ENCODE data around the gene COL13A1.

The COL13A1 gene

GRCh38 chr10:69862882-69863530 is 61.3 kb downstream of the COL13A1 start:
- no peak overlapping the region for H3K9ac ChIP-seq (ENCODE audit: low read depth in 1 of 2, low read length in 2 of 2)
- no peak overlapping the region for H3K4me3 ChIP-seq (ENCODE audit: low read length in 2 of 2)
- peaks cover 13 to 30% of the 10 kb centered on the region in 2 donors for H3K4me1 ChIP-seq (ENCODE audit: control insufficient read depth in 2 of 2, insufficient read depth in 2 of 2, low read length in 2 of 2)
- no peak overlapping the region for H3K27ac ChIP-seq (ENCODE audit: low read depth in 2 of 2, low read length in 2 of 2)
- H3K9me3 ChIP-seq (ENCODE audit: control insufficient read depth in 2 of 2, low read length in 2 of 2), result no peaks in the 10 kb centered on the region
- no peaks in the 10 kb centered on the region for H3K27me3 ChIP-seq (ENCODE audit: control insufficient read depth in 2 of 2, insufficient read depth in 2 of 2, low read length in 2 of 2)
- no peaks in the 10 kb centered on the region for H3K36me3 ChIP-seq (ENCODE audit: control insufficient read depth in 2 of 2, insufficient read depth in 2 of 2, low read length in 2 of 2)

DNA sequence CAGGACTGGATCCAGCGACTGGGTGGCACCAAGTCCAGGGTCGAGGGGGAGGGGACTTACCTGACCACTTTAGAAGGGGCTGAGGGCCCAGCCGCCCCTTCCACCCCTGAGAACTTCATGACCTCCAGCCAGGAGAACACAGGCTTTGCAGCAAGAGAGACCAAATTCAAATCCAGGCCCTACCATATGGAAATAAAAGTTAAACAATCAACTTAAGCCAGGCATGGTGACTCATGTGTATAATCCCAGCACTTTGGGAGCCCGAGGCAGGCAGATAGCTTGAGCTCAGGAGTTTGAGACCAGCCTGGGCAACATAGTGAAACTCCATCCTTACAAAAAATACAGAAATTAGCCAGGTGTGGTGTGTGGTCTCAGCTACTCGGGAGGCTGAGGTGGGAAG is 61.9 kb downstream of the COL13A1 start:
- no peak overlapping the region for H3K4me3 ChIP-seq (ENCODE audit: low read length in 2 of 2)
- peaks cover 19 to 27% of the 10 kb centered on the region in 2 donors for H3K4me1 ChIP-seq (ENCODE audit: control insufficient read depth in 2 of 2, insufficient read depth in 2 of 2, low read length in 2 of 2)
- H3K36me3 ChIP-seq (ENCODE audit: control insufficient read depth in 2 of 2, insufficient read depth in 2 of 2, low read length in 2 of 2), result no peaks in the 10 kb centered on the region
- H3K27ac ChIP-seq (ENCODE audit: low read depth in 2 of 2, low read length in 2 of 2), result no peak overlapping the region
- no peak overlapping the region for H3K9ac ChIP-seq (ENCODE audit: low read depth in 1 of 2, low read length in 2 of 2)
- no peaks in the 10 kb centered on the region for H3K27me3 ChIP-seq (ENCODE audit: control insufficient read depth in 2 of 2, insufficient read depth in 2 of 2, low read length in 2 of 2)
- no peaks in the 10 kb centered on the region for H3K9me3 ChIP-seq (ENCODE audit: control insufficient read depth in 2 of 2, low read length in 2 of 2)

GRCh38 chr10:69864321-69864720 is 62.6 kb downstream of the COL13A1 start:
- H3K9me3 ChIP-seq (ENCODE audit: control insufficient read depth in 2 of 2, low read length in 2 of 2), result no peaks in the 10 kb centered on the region
- no peaks in the 10 kb centered on the region for H3K36me3 ChIP-seq (ENCODE audit: control insufficient read depth in 2 of 2, insufficient read depth in 2 of 2, low read length in 2 of 2)
- no peak overlapping the region for H3K4me3 ChIP-seq (ENCODE audit: low read length in 2 of 2)
- peaks cover 25 to 32% of the 10 kb centered on the region in 2 donors for H3K4me1 ChIP-seq (ENCODE audit: control insufficient read depth in 2 of 2, insufficient read depth in 2 of 2, low read length in 2 of 2)
- no peak overlapping the region for H3K27ac ChIP-seq (ENCODE audit: low read depth in 2 of 2, low read length in 2 of 2)
- no peak overlapping the region for H3K9ac ChIP-seq (ENCODE audit: low read depth in 1 of 2, low read length in 2 of 2)
- H3K27me3 ChIP-seq (ENCODE audit: control insufficient read depth in 2 of 2, insufficient read depth in 2 of 2, low read length in 2 of 2), result no peaks in the 10 kb centered on the region

DNA sequence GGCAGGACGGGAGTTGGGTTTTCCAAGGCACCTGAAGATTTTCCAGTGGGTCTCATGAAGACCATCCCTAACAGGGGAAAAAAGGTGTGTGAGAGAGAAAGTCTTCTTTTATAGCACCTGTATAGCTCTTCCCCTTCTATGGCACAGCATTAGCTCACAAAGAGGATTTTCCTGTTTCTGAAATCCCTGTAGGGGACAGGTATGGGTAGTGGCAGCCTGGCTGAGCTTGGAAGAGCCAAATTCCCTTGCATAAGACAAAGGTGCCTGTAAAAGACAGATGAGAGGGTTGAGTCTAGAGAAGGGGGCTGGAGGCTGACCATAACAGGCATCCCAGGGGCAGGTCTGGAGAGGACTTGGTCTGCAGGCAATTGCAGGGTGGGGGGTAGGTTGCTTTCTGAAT is 63.7 kb downstream of the COL13A1 start:
- no peaks in the 10 kb centered on the region for H3K36me3 ChIP-seq (ENCODE audit: control insufficient read depth in 2 of 2, insufficient read depth in 2 of 2, low read length in 2 of 2)
- H3K27ac ChIP-seq (ENCODE audit: low read depth in 2 of 2, low read length in 2 of 2), result no peak overlapping the region
- H3K9me3 ChIP-seq (ENCODE audit: control insufficient read depth in 2 of 2, low read length in 2 of 2), result no peaks in the 10 kb centered on the region
- H3K27me3 ChIP-seq (ENCODE audit: control insufficient read depth in 2 of 2, insufficient read depth in 2 of 2, low read length in 2 of 2), result no peaks in the 10 kb centered on the region
- peaks cover 30 to 37% of the 10 kb centered on the region in 2 donors for H3K4me1 ChIP-seq (ENCODE audit: control insufficient read depth in 2 of 2, insufficient read depth in 2 of 2, low read length in 2 of 2)
- no peak overlapping the region for H3K9ac ChIP-seq (ENCODE audit: low read depth in 1 of 2, low read length in 2 of 2)
- no peak overlapping the region for H3K4me3 ChIP-seq (ENCODE audit: low read length in 2 of 2)

DNA sequence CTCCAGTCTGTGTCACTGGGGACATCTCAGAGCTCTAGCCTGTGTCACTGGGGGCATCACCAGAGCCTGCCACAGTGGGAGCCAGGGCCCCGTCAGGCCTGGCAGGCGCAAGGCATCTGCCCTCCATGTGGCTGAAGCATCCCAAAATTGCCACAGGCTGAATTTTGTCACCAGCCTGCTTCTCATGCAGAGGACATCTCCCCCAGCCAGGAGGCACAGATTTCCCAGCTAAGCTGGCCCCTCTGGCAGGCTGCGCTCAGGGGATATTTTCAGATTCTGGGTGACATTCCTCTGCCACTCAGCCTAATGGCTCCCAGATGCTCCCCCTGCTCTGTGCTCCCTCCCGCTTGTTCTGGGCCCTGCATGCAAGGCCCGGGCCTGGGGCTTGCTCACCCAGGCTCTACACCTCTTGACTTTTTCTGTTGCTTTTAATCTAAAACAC is 64.6 kb downstream of the COL13A1 start:
- no peak overlapping the region for H3K4me3 ChIP-seq (ENCODE audit: low read length in 2 of 2)
- H3K4me1 ChIP-seq (ENCODE audit: control insufficient read depth in 2 of 2, insufficient read depth in 2 of 2, low read length in 2 of 2), result peaks cover 30 to 34% of the 10 kb centered on the region in 2 donors
- no peaks in the 10 kb centered on the region for H3K36me3 ChIP-seq (ENCODE audit: control insufficient read depth in 2 of 2, insufficient read depth in 2 of 2, low read length in 2 of 2)
- no peak overlapping the region for H3K9ac ChIP-seq (ENCODE audit: low read depth in 1 of 2, low read length in 2 of 2)
- peak overlapping the region; percentile 64 to 67 for H3K27ac ChIP-seq (ENCODE audit: low read depth in 2 of 2, low read length in 2 of 2)
- H3K9me3 ChIP-seq (ENCODE audit: control insufficient read depth in 2 of 2, low read length in 2 of 2), result no peaks in the 10 kb centered on the region
- no peaks in the 10 kb centered on the region for H3K27me3 ChIP-seq (ENCODE audit: control insufficient read depth in 2 of 2, insufficient read depth in 2 of 2, low read length in 2 of 2)

DNA sequence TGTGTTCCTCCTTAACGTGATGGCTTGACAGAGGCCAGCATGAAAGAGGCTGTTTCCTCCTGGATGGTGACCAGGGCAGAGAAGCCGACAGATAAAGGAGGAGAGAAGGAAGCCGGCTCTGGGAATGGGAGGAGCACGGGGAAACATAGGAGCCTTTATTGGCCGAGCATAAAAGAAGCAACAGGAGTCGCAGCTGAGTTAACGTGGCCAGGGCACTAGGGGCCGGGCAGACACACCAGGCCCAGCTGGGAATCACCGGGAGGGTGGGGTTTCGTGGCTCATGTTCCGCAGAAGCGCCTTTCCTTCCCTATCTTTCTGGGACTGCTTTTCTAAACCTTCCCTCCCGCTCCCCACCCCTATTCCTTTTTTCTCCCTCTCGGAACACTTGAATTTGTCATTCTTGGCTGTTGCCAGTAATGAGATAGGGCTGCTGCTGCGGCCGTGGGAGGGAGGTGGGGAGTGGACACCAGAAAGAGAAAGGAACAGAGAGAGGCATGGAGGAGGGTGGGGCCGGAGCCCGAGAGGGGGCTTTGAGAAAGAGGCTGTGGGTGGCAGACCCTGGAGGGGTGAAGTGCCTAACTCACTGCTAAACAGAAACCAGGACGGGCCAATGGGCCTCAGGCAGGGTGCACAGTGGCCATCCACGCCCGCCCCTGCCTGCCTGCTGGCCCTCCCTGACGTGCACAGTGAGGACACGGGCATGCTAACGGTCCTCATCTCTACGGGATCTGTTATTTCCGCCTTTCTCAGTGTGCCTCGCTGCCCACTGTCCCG is 65.2 kb downstream of the COL13A1 start:
- no peaks in the 10 kb centered on the region for H3K27me3 ChIP-seq (ENCODE audit: control insufficient read depth in 2 of 2, insufficient read depth in 2 of 2, low read length in 2 of 2)
- H3K9me3 ChIP-seq (ENCODE audit: control insufficient read depth in 2 of 2, low read length in 2 of 2), result no peaks in the 10 kb centered on the region
- peak overlapping the region in 1 of 2 donors; percentile 21 for H3K9ac ChIP-seq (ENCODE audit: low read depth in 1 of 2, low read length in 2 of 2)
- H3K4me3 ChIP-seq (ENCODE audit: low read length in 2 of 2), result peak overlapping the region; percentile 41 to 45
- H3K27ac ChIP-seq (ENCODE audit: low read depth in 2 of 2, low read length in 2 of 2), result peak overlapping the region; percentile 64 to 67
- no peaks in the 10 kb centered on the region for H3K36me3 ChIP-seq (ENCODE audit: control insufficient read depth in 2 of 2, insufficient read depth in 2 of 2, low read length in 2 of 2)
- peaks cover 30 to 31% of the 10 kb centered on the region in 2 donors for H3K4me1 ChIP-seq (ENCODE audit: control insufficient read depth in 2 of 2, insufficient read depth in 2 of 2, low read length in 2 of 2)

GRCh38 chr10:69867699-69868558 is 66.2 kb downstream of the COL13A1 start:
- H3K27ac ChIP-seq (ENCODE audit: low read depth in 2 of 2, low read length in 2 of 2), result peak overlapping the region in 1 of 2 donors; percentile 74
- no peaks in the 10 kb centered on the region for H3K27me3 ChIP-seq (ENCODE audit: control insufficient read depth in 2 of 2, insufficient read depth in 2 of 2, low read length in 2 of 2)
- H3K9me3 ChIP-seq (ENCODE audit: control insufficient read depth in 2 of 2, low read length in 2 of 2), result no peaks in the 10 kb centered on the region
- no peak overlapping the region for H3K4me3 ChIP-seq (ENCODE audit: low read length in 2 of 2)
- peaks cover 30 to 31% of the 10 kb centered on the region in 2 donors for H3K4me1 ChIP-seq (ENCODE audit: control insufficient read depth in 2 of 2, insufficient read depth in 2 of 2, low read length in 2 of 2)
- H3K9ac ChIP-seq (ENCODE audit: low read depth in 1 of 2, low read length in 2 of 2), result no peak overlapping the region
- H3K36me3 ChIP-seq (ENCODE audit: control insufficient read depth in 2 of 2, insufficient read depth in 2 of 2, low read length in 2 of 2), result no peaks in the 10 kb centered on the region

- H3K27me3 ChIP-seq (ENCODE audit: control insufficient read depth in 2 of 2, insufficient read depth in 2 of 2, low read length in 2 of 2), result no peaks in the 10 kb centered on the region
- no peak overlapping the region for H3K4me3 ChIP-seq (ENCODE audit: low read length in 2 of 2)
- peak overlapping the region in 1 of 2 donors; percentile 74 for H3K27ac ChIP-seq (ENCODE audit: low read depth in 2 of 2, low read length in 2 of 2)
Observed at GRCh38 chr10:69868821-69869220, 67.1 kb downstream of the COL13A1 start.

GRCh38 chr10:69869291-69869961 is 67.7 kb downstream of the COL13A1 start:
- Histone ChIP-seq H3K27ac (ENCODE audit: low read depth in 2 of 2, low read length in 2 of 2) (peak overlapping the region in 1 of 2 donors; percentile 74), H3K4me3 (ENCODE audit: low read length in 2 of 2) (peak overlapping the region in 1 of 2 donors; percentile 26), H3K9ac (ENCODE audit: low read depth in 1 of 2, low read length in 2 of 2) (no peak overlapping the region), H3K9me3 (ENCODE audit: control insufficient read depth in 2 of 2, low read length in 2 of 2) (no peaks in the 10 kb centered on the region), H3K4me1 (ENCODE audit: control insufficient read depth in 2 of 2, insufficient read depth in 2 of 2, low read length in 2 of 2) (peaks cover 30 to 31% of the 10 kb centered on the region in 2 donors), H3K27me3 (ENCODE audit: control insufficient read depth in 2 of 2, insufficient read depth in 2 of 2, low read length in 2 of 2) (no peaks in the 10 kb centered on the region), H3K36me3 (ENCODE audit: control insufficient read depth in 2 of 2, insufficient read depth in 2 of 2, low read length in 2 of 2) (no peaks in the 10 kb centered on the region)

More at GRCh38 chr10:69868821-69869220, 67.1 kb downstream of the COL13A1 start:
- no peaks in the 10 kb centered on the region for H3K9me3 ChIP-seq (ENCODE audit: control insufficient read depth in 2 of 2, low read length in 2 of 2)
- H3K36me3 ChIP-seq (ENCODE audit: control insufficient read depth in 2 of 2, insufficient read depth in 2 of 2, low read length in 2 of 2), result no peaks in the 10 kb centered on the region
- H3K4me1 ChIP-seq (ENCODE audit: control insufficient read depth in 2 of 2, insufficient read depth in 2 of 2, low read length in 2 of 2), result peaks cover 30 to 31% of the 10 kb centered on the region in 2 donors
- no peak overlapping the region for H3K9ac ChIP-seq (ENCODE audit: low read depth in 1 of 2, low read length in 2 of 2)
